Stromal cell of bone marrow (primary cell): ENCODE measurements around the gene DNAJB8.

Experiments used
- DNase-seq: peaks from one replicate; pipeline ENCODE4 v3.0.0-alpha.2; 2012; ENCODE audit warnings: low read depth

The DNAJB8 gene

DNA sequence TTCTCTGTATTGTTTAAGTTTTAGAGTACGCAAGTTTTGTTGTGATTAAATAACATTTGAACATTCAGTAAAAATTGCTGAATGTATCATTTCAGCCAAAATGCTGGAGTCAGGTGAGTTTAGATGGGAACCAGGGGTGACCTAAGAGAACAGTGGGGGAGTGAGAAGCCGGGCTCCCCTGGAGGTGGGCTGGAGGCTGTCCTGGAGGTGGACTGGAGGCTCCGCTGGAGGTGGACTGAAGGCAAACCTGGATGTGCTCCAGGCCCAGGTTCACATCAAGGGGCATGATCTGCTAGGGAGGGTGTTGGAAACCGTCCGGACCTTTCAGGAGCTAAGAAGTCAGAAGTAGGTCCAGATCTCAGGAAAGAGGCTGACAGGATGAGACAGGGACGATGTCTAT is 23.7 kb downstream of the DNAJB8 start:
- DNase-seq, result no peak

DNA sequence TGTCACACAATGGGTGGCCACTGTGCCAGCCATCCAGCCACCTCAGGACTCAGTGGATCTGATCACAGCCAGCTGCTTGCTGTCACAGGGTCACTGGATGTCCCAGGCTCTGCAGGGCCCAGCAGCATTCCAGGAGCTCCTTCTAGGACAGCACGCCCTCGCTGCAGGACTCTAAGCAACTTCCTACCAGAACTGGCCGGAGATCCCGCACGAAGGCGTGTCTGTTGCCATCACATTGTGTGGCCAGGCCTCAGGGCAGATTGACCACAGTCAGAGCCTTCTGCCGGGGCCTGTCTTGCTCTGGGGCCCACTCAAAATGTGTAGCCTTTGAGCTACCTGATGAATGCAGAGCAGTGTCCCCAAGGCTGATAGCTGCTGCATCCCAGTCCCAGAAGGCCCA is 24.6 kb downstream of the DNAJB8 start:
- no peak for DNase-seq

DNA sequence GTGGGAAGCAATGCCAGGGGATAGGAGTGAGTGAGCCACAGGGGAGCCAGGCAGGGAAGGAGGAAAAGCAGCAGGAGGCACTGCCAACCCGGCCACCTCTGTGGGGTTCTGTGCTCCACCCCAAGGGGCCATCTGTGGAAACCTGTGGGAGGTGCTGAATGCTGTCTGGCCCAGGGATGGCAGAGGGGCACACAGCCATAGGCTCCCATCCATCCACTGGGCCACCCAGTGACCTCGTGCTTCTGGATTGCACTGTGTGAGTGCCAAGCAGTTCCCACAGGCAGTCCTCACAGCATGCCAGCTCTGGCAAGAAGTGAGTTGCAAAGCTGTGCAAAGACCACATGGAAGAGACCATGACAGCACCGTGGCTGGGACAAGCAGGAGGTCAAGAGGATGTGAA is 27.5 kb downstream of the DNAJB8 start:
- DNase-seq, result no peak

DNA sequence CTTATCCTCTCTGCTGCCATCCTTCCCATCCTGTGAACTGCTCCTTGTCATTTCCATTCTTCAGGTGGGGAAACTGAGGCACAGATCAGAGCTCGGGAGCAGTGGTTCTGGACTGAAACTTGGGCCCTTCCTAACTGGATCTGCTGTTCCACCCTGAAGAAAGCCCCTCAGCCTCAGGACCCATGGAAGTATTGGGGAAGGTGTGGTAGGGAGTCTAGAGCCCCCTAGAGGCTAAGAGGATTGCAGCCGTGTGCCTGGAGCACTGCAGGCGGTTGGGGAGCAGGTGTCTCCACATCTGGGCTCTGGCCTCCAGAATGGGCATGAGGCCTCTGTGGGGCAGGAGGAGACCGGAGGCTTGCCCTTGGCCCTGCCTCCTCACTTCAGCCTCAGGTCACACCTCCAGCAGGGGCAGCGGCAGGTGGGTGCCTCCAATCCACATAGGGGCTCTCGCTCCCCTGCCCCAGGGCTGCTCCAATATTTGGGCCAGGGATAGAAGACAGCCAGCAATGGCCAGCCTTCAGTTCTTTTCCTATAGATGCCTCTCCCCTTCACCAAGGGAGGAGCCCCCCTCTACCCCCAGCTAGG is 28.1 kb downstream of the DNAJB8 start:
- DNase-seq, result no peak

GRCh38 chr3:128436214-128436613 is 30.5 kb downstream of the DNAJB8 start:
- no peak for DNase-seq

DNA sequence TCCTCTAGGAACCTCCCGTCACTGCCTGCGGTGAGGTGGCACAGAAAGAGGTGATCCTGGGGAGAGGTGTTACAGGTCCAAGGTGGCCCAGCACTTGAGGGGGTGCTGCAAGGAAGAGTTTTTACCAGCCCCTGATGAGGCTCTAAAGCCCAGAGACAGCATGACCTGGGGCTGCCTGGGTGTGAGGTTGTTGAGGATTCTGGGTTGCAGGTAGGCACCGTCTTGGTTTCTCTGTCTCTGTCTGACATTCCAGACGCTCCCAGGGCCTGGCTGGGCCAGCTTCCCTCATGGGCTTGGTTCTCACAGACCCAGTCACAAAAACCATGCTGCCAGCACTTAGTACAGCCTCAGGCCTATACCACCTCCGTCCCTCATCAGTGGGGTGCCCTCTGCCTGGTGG is 31.1 kb downstream of the DNAJB8 start:
- DNase-seq, result no peak

- DNase-seq, result no peak
Measured at GRCh38 chr3:128435058-128435457, 31.6 kb downstream of the DNAJB8 start.

DNA sequence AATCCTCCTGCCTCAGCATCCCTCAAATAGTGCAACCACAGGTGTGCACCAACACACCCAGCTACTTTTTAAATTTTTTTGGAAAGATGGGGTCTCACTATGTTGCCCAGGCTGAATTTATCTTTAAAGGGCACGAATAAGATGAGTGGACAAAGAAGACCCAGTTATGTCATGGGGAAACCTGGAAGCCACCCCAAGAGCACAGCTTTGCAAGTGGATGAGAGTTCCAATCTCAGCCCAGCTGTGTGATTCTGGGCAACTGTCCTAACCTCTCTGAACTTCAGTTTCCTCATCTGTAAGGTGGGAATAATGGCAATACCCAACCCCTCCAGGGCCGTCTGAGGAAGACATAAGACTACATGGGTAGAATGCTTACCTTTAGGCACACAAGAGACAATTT is 32.2 kb downstream of the DNAJB8 start:
- DNase-seq, result no peak

DNA sequence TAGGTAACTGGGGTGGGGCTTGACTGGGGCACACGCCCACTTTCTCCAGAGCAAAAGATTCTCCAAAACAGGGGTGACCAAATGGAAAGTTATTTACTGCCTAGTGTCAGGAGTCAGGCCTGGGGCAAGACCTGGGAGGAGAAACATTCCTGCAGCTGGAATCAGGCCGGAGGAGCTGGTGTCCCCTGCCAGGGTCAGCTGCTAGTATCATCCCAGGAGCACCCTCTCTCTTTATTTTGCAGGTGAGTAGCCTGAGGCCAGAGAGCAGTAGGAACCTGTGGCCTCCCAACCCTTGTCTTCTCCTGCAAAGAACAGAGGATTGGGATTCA is 32.9 kb downstream of the DNAJB8 start:
- no peak for DNase-seq

DNA sequence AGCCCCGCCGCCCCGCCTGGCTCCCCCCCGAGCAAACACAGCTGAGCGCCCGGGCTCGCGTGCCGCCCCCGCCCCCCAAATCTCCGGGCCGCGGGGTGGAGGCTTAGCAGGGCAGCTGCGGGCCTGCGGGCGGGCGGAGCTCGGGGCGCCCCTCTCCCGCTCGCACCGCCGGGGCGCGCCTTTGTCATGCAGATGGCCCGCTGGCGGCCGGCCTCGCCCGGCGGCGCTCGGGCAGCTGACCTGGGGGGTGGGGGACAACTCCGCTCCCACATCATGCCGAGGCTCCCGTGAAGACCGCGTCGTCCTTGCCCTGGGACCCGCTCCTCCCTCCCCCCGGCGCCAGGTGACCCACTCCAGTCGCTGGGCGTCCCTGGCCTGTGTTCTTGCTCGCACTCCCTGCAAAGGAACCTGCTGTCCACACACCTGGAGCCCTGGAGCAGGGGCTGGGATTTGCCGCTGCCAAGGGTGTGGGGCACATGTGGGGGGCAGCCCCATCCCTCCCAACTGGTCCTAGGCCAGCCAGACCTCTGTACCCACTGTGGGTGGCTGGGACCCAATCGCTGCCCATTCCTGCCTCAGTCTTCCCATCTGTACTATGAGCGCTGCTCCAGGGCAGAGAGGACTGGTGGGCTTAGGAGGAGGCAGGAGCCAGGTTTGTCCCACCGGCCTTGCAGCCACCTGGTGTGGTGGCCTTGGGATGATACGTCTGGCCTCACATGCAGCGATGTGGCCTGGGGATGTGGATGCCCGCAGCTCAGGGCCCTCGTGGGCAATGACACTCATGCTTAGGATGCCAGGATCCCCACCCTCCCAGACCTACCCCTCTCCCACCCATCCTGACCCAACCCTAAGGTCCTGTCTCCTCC is 33.5 kb downstream of the DNAJB8 start:
- no peak for DNase-seq

DNA sequence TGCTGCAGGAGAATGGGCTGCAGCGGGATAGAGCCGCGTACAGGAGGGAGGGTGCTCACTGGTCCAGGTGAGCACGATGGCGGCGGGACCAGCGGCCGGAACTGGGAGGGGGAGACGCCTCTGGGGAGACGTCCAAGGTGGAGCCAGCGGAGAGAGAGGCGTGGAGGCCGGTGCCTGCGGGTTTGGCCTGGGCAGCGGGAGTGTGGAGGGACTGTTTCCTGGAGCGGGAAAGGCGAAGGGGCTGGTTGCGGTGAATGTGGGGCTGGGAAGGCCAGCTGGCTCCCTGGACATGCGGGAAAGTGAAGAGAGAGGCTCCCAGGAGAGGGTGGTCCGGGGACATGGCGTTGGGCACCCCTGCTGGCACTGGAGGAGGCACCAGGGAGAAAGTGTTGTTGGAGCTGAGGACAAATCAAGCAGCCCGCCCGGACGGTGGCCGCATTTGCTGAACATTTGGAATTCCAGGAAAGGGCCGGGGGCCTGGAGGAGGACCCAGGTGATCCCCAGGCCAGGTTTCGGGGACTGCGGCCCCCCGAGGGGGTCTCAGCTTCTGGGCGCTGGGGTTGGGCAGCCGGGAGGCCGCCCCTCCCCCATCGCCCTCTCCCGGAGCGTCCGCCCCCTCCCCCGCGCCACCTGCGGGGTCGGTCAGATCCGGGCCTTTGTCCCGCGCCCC is 34.3 kb downstream of the DNAJB8 start:
- no peak for DNase-seq

DNA sequence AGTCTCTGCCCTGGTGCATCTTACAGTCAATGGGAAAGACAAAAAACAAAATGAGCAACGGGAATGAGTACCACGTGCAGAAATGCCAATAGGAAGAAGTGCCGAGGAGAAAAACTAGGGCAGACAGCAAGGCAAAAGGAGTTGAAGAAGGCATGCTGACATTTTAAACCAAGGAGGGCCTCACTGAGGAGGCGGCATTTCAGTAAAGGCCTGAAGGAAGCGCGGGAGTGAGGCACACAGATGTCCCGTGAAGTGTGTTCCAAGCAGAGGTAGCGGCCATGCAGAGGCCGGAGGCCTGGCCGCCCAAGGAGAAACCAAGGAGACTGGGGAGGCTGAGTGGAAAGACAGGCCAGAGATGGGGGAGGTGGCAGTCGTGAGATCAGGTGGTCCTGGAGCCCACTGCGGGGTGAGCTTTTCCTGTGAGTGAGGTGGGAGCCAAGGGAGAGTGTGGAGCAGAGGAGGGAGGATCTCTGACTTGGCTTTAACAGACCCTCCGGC is 34.8 kb downstream of the DNAJB8 start:
- no peak for DNase-seq

DNA sequence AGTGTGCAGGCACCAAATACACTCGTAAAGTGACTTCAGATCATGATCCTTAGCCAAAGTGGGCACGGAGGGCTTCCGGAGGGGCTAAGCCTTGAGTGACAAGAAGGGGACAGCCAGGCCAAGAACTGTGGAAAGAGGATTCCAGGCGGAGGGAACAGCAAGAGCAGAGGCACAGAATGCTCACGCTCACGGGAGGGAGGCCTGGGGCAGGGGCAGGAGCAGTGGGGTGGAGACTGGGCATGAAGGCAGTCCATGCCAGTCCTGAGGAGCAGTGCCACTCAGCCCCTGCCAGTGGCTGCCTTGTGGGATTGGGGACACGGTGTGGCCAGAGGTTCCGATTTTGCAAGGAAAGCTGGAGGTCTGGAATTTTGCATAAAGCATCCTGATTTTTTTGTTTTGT is 36.0 kb downstream of the DNAJB8 start:
- DNase-seq, result no peak

DNA sequence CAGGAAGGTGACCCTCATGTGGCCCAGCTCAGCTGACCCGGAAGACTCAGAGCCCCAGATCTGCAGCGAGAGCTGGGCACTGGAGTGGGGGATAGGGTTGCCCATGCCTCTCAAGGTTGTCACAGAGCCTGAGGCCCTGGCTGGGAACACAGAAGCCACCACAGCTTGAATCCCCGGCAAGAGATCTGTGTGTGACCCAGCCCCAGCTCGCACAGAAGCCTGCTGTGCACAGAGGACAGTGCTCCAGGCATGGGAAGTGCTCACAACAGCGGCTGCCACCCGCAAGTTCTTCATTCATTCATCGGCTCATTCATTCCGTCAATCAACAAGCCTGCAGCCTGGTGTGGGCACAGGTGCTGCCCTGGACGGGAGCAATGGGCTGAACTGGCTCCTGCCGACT is 36.4 kb downstream of the DNAJB8 start:
- no peak for DNase-seq

DNA sequence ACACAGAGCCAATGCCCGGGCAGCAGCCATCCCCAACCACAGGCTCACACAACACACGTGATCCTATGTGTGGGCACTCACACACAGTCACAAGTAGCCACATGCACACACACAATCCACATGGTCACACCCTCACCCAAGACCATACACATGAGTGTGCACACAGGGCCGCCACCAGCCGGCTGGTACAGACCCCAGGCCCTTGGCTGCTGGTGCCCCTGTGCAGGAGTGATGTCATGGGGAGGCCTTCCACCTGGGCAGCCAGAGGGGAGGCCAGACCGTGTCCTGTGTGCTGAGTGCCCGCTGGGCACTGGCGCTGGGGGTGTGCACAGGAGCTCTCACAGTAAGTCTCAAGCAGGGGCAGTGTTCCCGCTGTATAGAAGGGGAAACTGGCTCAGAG is 36.9 kb downstream of the DNAJB8 start:
- DNase-seq, result no peak

DNA sequence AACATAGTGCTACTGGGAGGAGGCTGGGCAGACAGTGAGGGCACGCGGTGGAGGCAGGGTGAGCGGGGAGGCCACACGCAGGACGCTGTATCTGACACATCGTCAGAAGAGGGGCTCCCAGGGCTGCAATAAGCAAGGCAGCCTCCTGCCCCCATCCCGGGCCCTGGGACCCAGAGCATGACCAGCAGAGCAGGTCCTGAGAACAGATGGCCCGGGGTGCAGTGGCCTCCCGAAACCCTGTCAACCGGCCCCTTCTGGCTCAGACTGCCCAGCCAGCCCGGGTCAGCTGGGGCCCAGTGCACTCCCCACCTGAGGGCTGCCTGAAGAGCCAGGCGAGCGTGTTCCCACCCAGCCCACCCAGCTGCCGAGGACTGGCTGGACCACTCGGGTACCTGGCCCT is 37.4 kb downstream of the DNAJB8 start:
- no peak for DNase-seq

DNA sequence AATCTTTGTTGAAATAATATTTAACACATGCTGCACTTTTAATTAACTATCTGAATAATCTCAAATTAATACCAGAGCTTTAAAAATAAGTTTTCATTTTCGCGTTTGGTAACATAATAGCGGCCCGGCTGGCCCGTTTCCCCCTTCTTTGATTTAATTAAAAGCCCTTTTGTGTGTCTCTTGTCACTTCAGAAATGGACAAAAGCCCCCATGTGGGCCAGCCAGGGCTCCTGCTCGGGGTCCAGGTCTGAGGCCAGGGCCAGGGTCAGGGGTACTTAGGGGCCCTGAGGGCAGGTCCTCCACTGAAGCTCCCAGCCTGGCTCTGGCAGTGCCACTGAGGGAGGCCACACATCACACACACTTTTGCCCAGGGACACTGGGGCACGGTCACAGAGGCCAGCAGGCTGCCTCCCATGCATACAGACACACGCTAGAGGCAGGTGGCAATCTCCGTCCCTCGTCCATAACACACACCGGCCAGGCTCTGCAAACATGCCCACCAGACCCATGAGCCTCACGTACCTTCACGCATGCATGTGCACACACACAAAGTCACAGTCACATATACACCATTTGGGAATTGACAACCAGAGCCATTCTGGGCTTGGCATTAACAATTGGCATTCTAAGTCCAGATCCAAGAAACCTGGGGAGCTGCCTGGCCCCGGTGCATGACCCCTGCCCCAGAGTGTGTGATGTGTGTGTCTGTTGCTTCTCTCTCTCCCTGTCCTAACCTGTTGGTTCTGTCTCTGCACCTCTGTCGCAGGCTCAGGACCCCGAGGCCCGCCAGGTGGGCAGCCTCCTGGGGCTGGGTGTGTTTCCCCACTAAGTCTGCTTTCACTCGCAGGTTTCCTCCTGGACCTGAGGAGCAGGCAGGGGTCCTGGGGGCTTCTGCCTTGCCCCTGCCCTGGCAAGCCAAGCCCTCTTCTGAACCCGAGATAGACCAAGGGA is 38.5 kb downstream of the DNAJB8 start:
- DNase-seq, result no peak

- no peak for DNase-seq
Measured at GRCh38 chr3:128427175-128427857, 39.4 kb downstream of the DNAJB8 start.

DNA sequence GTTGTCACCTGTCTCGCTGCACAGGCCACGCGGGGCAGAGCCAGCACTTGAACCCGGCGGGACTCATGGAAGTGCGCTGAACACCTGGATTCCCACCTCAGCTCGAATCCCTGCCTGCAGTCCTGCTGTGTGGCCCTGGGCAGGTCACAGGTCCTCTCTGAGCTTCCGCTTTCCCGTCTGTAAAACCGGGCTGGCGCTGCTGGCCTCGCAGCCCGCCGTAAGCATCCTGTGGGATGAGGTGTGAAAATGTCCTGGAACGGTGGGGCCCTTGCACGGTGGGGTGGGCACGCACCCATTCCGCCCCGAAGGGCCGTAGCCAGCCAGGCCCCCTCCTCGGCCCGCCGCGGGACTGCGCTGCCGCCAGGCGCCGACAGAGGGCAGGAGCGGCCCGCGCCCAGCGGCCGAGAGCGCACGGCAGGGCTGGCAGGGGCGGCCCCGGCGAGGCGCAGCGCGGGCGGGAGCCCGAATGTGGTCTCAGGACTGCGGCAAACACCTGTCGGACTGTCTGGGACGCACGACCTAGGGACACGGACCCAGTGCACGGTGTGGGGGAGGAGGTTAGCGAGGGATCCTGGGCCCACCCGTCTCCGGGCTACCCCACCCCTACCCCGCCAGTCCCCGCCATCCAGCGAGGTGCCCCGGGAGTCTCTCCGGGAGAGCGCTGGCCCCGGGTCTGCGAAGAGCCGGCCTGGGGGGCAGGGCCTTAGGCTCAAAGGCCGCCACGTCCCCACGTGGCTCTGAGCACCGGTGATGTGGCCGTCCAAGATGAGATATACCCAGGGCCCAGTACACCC is 40.4 kb downstream of the DNAJB8 start:
- no peak for DNase-seq

GRCh38 chr3:128425846-128426127 is 40.9 kb downstream of the DNAJB8 start:
- DNase-seq, result no peak
